Activated naive CD8-positive, alpha-beta T cell treated with anti-CD3 and anti-CD28 coated beads, Interleukin-2, amount 50 U/mL, for 24 hours (primary cell): ENCODE measurements around the gene AKR1C1.
"Not testable (repeated sequence)": the region's sequence is repeated elsewhere in the genome, so short reads cannot be mapped to it uniquely, and the experiment has no call there.

Source experiments
- ATAC-seq: fragments of 150-1000 bp; cut with Tn5 transposase; one replicate; pipeline ENCODE4 v1.10.0; 2021
- DNase-seq: peaks from one replicate; pipeline ENCODE4 v3.0.0; 2021
- H3K27ac Mint-ChIP-seq: one replicate; pipeline ENCODE4 v1.8.0; 2021; ENCODE audit warnings: mild to moderate bottlenecking, mixed read lengths
- H3K27me3 Mint-ChIP-seq: one replicate; pipeline ENCODE4 v1.8.0; 2021; ENCODE audit warnings: mixed read lengths
- H3K36me3 Mint-ChIP-seq: one replicate; pipeline ENCODE4 v1.8.0; 2021; ENCODE audit warnings: low read depth, mixed read lengths
- H3K4me1 Mint-ChIP-seq: one replicate; pipeline ENCODE4 v1.8.0; 2021; ENCODE audit warnings: mixed read lengths
- H3K4me3 Mint-ChIP-seq: one replicate; pipeline ENCODE4 v1.8.0; 2021; ENCODE audit warnings: mild to moderate bottlenecking, moderate library complexity, mixed read lengths
- H3K9me3 Mint-ChIP-seq: one replicate; pipeline ENCODE4 v1.8.0; 2021; ENCODE audit warnings: mixed read lengths

The AKR1C1 gene

GRCh38 chr10:4942931-4943330 lies 20.3 kb upstream of the AKR1C1 start:
- H3K4me3 Mint-ChIP-seq, H3K27ac Mint-ChIP-seq, ATAC-seq, H3K9me3 Mint-ChIP-seq, DNase-seq, H3K4me1 Mint-ChIP-seq, H3K36me3 Mint-ChIP-seq, H3K27me3 Mint-ChIP-seq: not testable (repeated sequence)

GRCh38 chr10:4943416-4943815 lies 19.8 kb upstream of the AKR1C1 start:
- H3K27me3 Mint-ChIP-seq, H3K9me3 Mint-ChIP-seq, H3K4me1 Mint-ChIP-seq, DNase-seq, ATAC-seq, H3K36me3 Mint-ChIP-seq, H3K27ac Mint-ChIP-seq, H3K4me3 Mint-ChIP-seq: not testable (repeated sequence)

GRCh38 chr10:4943821-4944220 lies 19.4 kb upstream of the AKR1C1 start:
- Mint-ChIP-seq H3K27ac (no peak overlapping the region), H3K27me3 (peaks cover 3% of the 10 kb centered on the region), H3K36me3 (no peaks in the 10 kb centered on the region), H3K4me1 (no peaks in the 10 kb centered on the region), H3K9me3 (no peaks in the 10 kb centered on the region), H3K4me3 (no peak overlapping the region)
- DNase-seq: no peak
- no peak for ATAC-seq

GRCh38 chr10:4944841-4945240 lies 18.4 kb upstream of the AKR1C1 start:
- H3K36me3 Mint-ChIP-seq: no peaks in the 10 kb centered on the region
- no peaks in the 10 kb centered on the region for H3K4me1 Mint-ChIP-seq
- H3K27ac Mint-ChIP-seq: no peak overlapping the region
- no peak for ATAC-seq
- DNase-seq: no peak
- peaks cover under 1% of the 10 kb centered on the region for H3K27me3 Mint-ChIP-seq
- H3K4me3 Mint-ChIP-seq: no peak overlapping the region
- no peaks in the 10 kb centered on the region for H3K9me3 Mint-ChIP-seq

GRCh38 chr10:4945766-4946717 lies 17.2 kb upstream of the AKR1C1 start:
- Mint-ChIP-seq H3K36me3 (no peaks in the 10 kb centered on the region), H3K4me3 (no peak overlapping the region), H3K27ac (no peak overlapping the region), H3K4me1 (no peaks in the 10 kb centered on the region), H3K27me3 (no peaks in the 10 kb centered on the region), H3K9me3 (no peaks in the 10 kb centered on the region)
- DNase-seq (no peak), ATAC-seq (no peak)

- Mint-ChIP-seq H3K36me3 (no peaks in the 10 kb centered on the region), H3K27ac (no peak overlapping the region), H3K9me3 (no peaks in the 10 kb centered on the region), H3K4me1 (no peaks in the 10 kb centered on the region), H3K27me3 (no peaks in the 10 kb centered on the region), H3K4me3 (no peak overlapping the region)
- ATAC-seq (no peak), DNase-seq (no peak)
Observed at GRCh38 chr10:4947039-4947634, 16.1 kb upstream of the AKR1C1 start.

- Mint-ChIP-seq H3K4me3 (no peak overlapping the region), H3K27ac (no peak overlapping the region), H3K4me1 (no peaks in the 10 kb centered on the region), H3K36me3 (no peaks in the 10 kb centered on the region), H3K9me3 (no peaks in the 10 kb centered on the region), H3K27me3 (no peaks in the 10 kb centered on the region)
- DNase-seq (no peak), ATAC-seq (no peak)
Observed at GRCh38 chr10:4947635-4948596, 15.3 kb upstream of the AKR1C1 start.

GRCh38 chr10:4951512-4952162 lies 11.6 kb upstream of the AKR1C1 start:
- not testable (repeated sequence) for H3K4me1 Mint-ChIP-seq

GRCh38 chr10:4953405-4953804 lies 9.8 kb upstream of the AKR1C1 start:
- Mint-ChIP-seq H3K27ac (no peak overlapping the region), H3K4me3 (no peak overlapping the region), H3K9me3 (no peaks in the 10 kb centered on the region), H3K27me3 (no peaks in the 10 kb centered on the region), H3K4me1 (no peaks in the 10 kb centered on the region), H3K36me3 (no peaks in the 10 kb centered on the region)
- DNase-seq: no peak
- no peak for ATAC-seq

More at GRCh38 chr10:4951512-4952162, 11.6 kb upstream of the AKR1C1 start:
- DNase-seq, H3K9me3 Mint-ChIP-seq, ATAC-seq, H3K36me3 Mint-ChIP-seq, H3K4me3 Mint-ChIP-seq, H3K27ac Mint-ChIP-seq, H3K27me3 Mint-ChIP-seq: not testable (repeated sequence)

- H3K27me3 Mint-ChIP-seq, ATAC-seq, H3K27ac Mint-ChIP-seq, H3K36me3 Mint-ChIP-seq, H3K9me3 Mint-ChIP-seq, H3K4me3 Mint-ChIP-seq, H3K4me1 Mint-ChIP-seq, DNase-seq: not testable (repeated sequence)
Observed at GRCh38 chr10:4956088-4956487, 7.1 kb upstream of the AKR1C1 start.

GRCh38 chr10:4956955-4957645 lies 6.1 kb upstream of the AKR1C1 start:
- not testable (repeated sequence) for H3K4me3 Mint-ChIP-seq, H3K4me1 Mint-ChIP-seq, H3K9me3 Mint-ChIP-seq, H3K36me3 Mint-ChIP-seq, H3K27me3 Mint-ChIP-seq, ATAC-seq, DNase-seq, H3K27ac Mint-ChIP-seq

- not testable (repeated sequence) for H3K27me3 Mint-ChIP-seq, DNase-seq, ATAC-seq, H3K4me1 Mint-ChIP-seq, H3K9me3 Mint-ChIP-seq, H3K36me3 Mint-ChIP-seq, H3K27ac Mint-ChIP-seq, H3K4me3 Mint-ChIP-seq
Observed at GRCh38 chr10:4961558-4961957, 1.7 kb upstream of the AKR1C1 start.

GRCh38 chr10:4962308-4962707 lies 907 bp upstream of the AKR1C1 start:
- ATAC-seq, DNase-seq, H3K4me1 Mint-ChIP-seq, H3K27ac Mint-ChIP-seq, H3K27me3 Mint-ChIP-seq, H3K36me3 Mint-ChIP-seq, H3K4me3 Mint-ChIP-seq, H3K9me3 Mint-ChIP-seq: not testable (repeated sequence)

GRCh38 chr10:4963815-4964154 lies 570 bp downstream of the AKR1C1 start:
- H3K4me3 Mint-ChIP-seq, ATAC-seq, DNase-seq, H3K36me3 Mint-ChIP-seq, H3K9me3 Mint-ChIP-seq, H3K4me1 Mint-ChIP-seq, H3K27me3 Mint-ChIP-seq, H3K27ac Mint-ChIP-seq: not testable (repeated sequence)
